ENCODE results near the gene EEFSEC. TPM values are rescaled to one million over a fixed set of nuclear protein-coding genes. Genes with fewer than 3 reads are reported as not detected.

The EEFSEC gene
- total RNA-seq, 1 donor from 2014 or later = 12.6 TPM

DNA sequence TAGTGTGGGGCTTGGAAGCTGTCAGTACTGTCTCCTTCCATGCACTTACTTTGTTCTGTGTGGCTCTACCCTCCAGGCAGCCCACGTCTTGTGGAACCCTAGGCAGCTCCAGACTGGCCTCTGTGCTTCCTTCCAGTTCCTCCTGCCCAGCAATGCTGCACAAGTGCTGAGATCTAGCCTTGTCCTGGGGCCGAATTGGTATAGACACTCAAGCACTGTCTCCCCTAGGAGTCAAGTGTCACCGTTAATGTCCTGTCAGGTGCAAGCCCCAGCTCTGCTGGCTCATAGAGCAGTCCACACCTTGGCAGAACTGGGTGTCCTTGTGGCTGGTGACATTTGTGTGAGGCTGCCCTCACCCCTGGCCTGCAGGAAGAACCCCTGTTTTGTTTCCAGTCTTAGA lies 130.1 kb downstream of the EEFSEC start:
- Histone ChIP-seq H3K36me3 (ENCODE audit: control insufficient read depth, insufficient read depth, low read length) (no peaks in the 10 kb centered on the region), H3K27me3 (ENCODE audit: control insufficient read depth, insufficient read depth, low read length) (no peaks in the 10 kb centered on the region)

DNA sequence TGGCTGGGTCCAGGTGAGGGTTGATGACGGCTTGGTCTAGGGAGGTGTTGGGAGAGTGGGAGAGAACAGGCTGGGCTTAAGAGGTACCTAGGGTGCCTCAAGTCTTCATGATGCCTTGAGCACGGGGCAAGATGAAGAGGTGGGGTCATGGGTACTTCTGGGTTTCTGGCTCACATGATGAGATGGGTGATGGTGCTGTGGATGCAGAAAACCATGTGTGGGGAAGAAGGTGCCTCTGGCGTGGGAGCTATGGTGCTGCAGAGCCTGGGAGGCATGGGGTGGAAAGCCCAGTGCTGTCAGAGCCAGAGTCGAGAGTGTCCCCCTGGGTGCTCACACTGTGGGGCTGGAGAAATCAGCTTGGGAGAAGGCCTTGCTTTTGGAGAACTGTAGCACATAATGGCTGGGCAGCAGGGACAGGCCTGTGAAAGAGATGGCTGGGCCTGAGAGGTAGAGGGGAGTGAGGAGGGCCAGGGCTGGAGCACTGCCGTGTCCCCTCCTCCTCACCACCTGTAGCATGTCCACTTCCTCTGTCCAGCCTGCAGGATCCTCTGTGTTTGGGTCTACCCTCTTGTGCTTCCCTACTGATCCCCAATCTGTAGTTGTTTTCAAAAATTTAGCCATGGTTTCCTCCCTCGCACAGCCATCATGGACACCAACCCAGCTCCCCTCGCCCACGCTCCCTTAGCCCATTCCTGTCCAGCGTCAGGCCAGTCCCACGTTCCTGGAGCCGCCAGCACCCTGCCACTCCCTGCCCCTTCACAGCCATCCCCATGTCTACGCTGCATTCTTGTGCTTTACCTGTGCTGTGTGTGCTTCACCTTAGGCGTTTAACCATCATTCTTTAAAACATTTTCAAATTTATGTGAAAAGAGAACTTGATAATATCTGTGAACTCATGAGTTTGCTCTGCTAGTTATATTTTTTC lies 132.0 kb downstream of the EEFSEC start:
- DNase-seq (ENCODE audit: low read depth) = no peak

More for the DNA sequence above, 130.1 kb downstream of the EEFSEC start:
- no peak for DNase-seq (ENCODE audit: low read depth)
- TF ChIP-seq, protein P1, sequence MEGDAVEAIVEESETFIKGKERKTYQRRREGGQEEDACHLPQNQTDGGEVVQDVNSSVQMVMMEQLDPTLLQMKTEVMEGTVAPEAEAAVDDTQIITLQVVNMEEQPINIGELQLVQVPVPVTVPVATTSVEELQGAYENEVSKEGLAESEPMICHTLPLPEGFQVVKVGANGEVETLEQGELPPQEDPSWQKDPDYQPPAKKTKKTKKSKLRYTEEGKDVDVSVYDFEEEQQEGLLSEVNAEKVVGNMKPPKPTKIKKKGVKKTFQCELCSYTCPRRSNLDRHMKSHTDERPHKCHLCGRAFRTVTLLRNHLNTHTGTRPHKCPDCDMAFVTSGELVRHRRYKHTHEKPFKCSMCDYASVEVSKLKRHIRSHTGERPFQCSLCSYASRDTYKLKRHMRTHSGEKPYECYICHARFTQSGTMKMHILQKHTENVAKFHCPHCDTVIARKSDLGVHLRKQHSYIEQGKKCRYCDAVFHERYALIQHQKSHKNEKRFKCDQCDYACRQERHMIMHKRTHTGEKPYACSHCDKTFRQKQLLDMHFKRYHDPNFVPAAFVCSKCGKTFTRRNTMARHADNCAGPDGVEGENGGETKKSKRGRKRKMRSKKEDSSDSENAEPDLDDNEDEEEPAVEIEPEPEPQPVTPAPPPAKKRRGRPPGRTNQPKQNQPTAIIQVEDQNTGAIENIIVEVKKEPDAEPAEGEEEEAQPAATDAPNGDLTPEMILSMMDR (IDR thresholded peaks at IDR 0.05; ENCODE audit: insufficient read depth, low read length, poor library complexity, severe bottlenecking) = no peak
- no peak overlapping the region for H3K4me3 ChIP-seq (ENCODE audit: low read depth, low read length)

DNA sequence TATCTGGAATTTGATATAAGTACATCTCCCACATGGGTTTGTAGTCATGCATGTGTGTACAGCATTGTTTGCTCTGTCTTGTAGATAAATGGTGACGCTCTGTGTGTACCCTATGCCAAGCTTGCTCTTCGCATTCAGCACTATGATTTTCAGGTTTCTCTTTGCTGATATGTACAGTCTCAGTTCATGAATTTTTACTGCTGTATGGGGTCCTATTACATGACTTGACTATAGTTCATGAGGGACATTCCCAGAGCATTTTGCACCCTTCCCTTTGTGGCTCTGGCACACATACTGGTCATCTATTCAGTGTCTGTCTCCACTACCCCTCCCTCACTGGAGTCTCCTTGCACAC lies 132.7 kb downstream of the EEFSEC start:
- no peaks in the 10 kb centered on the region for H3K27me3 ChIP-seq (ENCODE audit: control insufficient read depth, insufficient read depth, low read length)
- no peaks in the 10 kb centered on the region for H3K36me3 ChIP-seq (ENCODE audit: control insufficient read depth, insufficient read depth, low read length)
- no peak overlapping the region for H3K4me3 ChIP-seq (ENCODE audit: low read depth, low read length)
- TF ChIP-seq, protein P1 (IDR thresholded peaks at IDR 0.05; ENCODE audit: insufficient read depth, low read length, poor library complexity, severe bottlenecking) = no peak
- DNase-seq (ENCODE audit: low read depth) = no peak

More for the DNA sequence above, 132.0 kb downstream of the EEFSEC start:
- Histone ChIP-seq H3K36me3 (ENCODE audit: control insufficient read depth, insufficient read depth, low read length) (no peaks in the 10 kb centered on the region), H3K4me3 (ENCODE audit: low read depth, low read length) (no peak overlapping the region), H3K27me3 (ENCODE audit: control insufficient read depth, insufficient read depth, low read length) (no peaks in the 10 kb centered on the region)
- TF ChIP-seq, protein P1 (IDR thresholded peaks at IDR 0.05; ENCODE audit: insufficient read depth, low read length, poor library complexity, severe bottlenecking) = no peak

DNA sequence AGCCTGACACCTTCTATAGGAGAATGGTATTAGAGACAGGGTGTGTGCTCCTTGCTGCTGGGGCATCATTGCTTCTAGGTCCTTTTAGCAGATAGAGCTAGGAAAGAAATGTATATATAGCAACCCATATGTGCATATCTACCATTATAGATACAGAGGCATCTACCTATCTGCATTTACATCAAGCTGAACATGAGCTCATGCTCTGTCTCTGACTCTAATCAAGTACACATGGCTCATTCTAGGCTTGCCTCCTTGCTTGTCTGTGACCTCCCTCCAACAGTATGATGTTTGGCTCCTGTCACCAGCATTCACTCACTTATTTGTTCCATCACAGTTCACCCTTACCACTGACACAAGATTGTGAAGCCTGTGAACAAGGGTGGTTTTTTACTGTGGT lies 133.4 kb downstream of the EEFSEC start:
- no peak for DNase-seq (ENCODE audit: low read depth)
- H3K36me3 ChIP-seq (ENCODE audit: control insufficient read depth, insufficient read depth, low read length) = no peaks in the 10 kb centered on the region
- TF ChIP-seq, protein P1 (IDR thresholded peaks at IDR 0.05; ENCODE audit: insufficient read depth, low read length, poor library complexity, severe bottlenecking) = no peak
- no peak overlapping the region for H3K4me3 ChIP-seq (ENCODE audit: low read depth, low read length)
- no peaks in the 10 kb centered on the region for H3K27me3 ChIP-seq (ENCODE audit: control insufficient read depth, insufficient read depth, low read length)

DNA sequence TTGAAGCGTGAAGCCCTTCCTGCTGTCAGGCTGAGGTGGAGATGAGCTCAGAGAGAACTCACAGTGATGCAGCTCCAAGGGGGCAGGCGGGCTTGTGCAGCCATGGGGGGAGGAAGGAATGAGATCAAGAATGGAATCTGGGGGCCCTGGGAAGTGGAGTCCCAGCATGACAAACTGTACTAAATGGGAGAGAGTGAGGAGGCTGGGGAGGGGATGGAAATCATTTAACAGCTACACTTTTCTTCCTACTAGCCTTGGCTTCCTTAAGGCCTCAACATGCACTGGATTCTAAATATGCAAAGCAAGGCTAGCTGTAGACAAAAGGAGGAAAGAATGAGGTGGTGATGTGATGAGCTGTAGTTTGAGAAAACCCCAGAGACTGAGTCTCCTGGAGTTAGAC lies 133.9 kb downstream of the EEFSEC start:
- Histone ChIP-seq H3K4me3 (ENCODE audit: low read depth, low read length) (no peak overlapping the region), H3K36me3 (ENCODE audit: control insufficient read depth, insufficient read depth, low read length) (no peaks in the 10 kb centered on the region), H3K27me3 (ENCODE audit: control insufficient read depth, insufficient read depth, low read length) (no peaks in the 10 kb centered on the region)
- TF ChIP-seq, protein P1 (IDR thresholded peaks at IDR 0.05; ENCODE audit: insufficient read depth, low read length, poor library complexity, severe bottlenecking) = no peak
- DNase-seq (ENCODE audit: low read depth) = no peak
